Stimulated activated CD4-positive, alpha-beta T cell treated with anti-CD3 and anti-CD28 coated beads, Interleukin-2, amount 100 ng/mL, for 4 hours (primary cell): ENCODE measurements around the gene TCP11L2.
"Not testable (repeated sequence)": the region's sequence is repeated elsewhere in the genome, so short reads cannot be mapped to it uniquely, and the experiment has no call there.

ENCODE experiments used
- DNase-seq: peaks from one replicate; pipeline ENCODE4 v3.0.0-alpha.2; 2020; ENCODE audit warnings: low read depth

Gene TCP11L2

DNA sequence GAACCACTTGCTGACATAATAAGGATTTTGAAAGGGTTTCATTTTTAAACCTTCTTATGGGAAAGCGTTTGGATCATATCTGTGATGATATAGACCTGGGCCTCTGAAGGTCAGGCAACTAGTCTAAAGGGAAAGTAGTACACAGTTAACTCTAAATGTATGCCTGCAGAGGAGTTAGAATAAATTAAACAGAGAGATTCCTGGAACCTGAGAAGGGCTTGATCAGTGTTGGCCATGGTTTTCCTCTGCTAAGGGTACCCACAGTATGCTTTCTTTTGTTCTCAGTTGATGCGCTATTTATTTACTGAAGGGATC, 40.6 kb downstream of the TCP11L2 start:
- DNase-seq, result no peak

DNA sequence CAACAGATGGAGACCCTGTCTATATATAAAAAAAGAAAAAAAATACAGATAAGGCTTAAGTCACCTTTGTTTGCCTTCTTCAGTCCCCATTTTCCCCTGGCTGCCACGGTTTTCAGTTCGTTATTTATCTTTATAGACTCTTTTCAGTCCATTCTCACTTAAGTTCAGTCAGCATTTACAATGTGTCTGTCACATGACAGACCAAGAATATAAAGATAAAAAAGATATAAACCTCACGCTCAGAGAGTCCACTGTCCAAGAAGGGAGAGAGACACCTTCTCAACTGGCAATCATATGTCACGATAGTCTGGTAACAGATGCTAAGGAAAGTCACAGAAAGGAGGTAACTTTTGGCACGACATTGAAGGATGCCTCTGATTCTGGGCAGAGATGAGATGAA, 41.6 kb downstream of the TCP11L2 start:
- no peak for DNase-seq

DNA sequence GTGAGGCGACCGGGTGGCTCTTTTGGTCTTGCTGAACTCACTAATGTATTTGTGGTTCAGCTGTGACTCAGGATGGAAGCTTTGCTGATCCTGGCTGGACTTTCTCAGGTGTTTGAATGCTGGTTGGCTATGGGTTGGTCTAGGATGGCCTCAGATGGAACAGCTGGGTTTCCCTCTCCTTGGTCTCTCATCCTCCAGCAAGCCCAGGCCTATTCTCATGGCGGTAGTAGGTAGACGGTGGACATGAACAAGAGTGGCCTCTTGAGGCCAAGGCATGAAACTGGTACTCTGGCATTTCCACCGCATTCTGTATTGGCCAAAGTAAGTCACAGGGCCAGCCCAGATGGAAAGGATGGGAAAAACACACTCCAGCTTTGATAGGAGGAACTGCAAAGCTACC, 43.2 kb downstream of the TCP11L2 start:
- no peak for DNase-seq

GRCh38 chr12:106348411-106348810, 45.9 kb downstream of the TCP11L2 start:
- DNase-seq, result no peak

DNA sequence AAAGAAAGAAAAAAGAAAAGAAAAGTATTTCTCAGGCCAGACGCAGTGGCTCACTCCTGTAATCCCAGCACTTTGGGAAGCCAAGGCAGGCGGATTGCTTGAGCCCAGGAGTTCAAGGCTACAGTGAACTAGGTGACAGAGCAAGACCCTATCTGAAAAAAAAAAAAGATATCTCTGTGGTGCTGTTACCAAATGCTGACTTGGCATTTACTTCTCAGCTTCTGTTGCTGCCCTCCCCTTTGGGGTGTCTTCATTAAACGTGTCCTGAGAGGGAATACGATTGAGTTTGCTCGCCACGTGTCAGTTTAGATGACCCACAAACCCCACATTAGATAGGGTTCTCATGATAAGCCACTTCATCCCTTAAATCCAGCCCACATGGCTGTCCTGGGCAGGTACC, 50.6 kb downstream of the TCP11L2 start:
- DNase-seq, result no peak

DNA sequence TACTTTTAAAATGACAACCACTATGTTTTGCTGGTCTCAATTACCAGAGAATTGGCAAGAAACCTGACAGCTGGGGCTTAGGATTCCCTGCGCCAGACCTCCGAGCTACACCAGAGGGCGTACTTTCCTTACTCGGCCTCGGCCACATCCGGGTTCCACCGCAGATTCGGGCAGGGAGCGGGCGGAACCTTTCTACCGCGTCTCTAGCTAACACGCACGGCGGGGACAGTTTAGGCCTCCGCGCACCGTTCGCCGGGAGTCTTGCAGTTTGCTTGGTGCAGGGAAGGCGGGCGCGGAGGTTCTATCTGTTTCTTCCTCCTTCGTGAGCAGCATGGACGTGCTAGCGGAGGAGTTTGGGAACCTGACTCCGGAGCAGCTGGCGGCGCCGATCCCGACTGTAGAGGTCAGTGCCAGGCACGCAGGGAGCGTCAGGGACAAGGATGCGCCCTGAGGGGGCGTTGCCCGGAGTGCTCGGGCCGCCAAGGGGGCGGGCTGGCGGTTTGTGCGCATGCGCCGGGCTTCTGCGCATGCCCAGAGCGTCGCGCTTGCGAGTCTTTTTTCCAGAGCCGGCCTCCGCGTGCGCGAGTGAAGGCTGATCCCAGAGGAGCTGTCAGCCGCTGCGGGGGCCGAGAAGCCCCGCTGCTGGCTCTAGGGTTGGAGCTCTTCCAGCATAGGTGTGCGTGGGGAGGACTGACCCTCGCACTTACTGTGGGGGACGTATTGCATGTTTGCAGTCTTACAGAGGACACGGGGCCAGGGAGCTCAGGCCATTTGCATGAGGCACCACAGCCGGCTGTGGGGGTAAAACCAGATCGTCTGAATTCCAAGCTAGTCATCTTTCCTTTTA, 55.2 kb downstream of the TCP11L2 start, which contains the start of gene POLR3B:
Gene POLR3B, plus strand, starts transcription at position 200 of the 847 bp plus-strand sequence. Its CDS starts 132 bp downstream, at position 332.
- peak; percentile 93 for DNase-seq

DNA sequence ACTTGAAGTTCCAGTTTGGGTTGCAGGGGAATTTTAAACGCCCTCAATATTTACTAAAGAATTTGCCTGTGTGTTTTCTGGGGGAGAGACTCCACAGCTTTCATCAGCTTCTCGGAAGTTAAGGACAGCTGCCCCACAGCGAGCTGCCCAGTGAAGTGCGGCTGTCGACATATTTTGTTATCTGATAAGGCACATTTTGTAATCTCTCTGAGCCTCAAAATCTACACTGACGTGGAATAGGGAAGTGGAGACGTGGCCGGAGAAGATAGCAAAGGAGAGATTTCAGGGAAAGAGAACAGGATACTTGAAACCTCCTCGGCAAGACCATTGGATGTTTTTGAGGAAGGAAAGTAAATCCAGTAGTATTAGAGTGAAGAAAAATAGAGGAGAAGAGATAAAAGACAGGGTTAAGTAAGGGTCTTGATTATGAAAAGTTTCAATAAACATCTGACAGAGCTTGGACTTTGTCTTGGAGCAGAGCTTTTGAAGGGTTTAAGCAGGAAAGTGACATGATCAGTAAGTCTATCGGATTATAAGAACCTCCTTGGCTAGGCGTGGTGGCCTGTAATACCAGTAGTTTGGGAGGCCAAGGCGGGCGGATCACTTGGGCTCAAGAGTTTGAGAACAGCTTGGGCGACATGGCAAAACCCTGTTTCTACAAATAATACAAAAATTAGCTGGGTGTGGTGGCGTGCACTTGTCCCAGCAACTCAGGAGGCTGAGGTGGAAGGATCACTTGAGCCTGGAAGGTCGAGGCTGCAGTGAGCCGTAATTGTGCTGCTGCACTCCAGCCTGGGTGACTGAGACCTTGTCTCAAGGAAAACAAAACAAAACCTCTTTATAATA, 56.1 kb downstream of the TCP11L2 start:
- no peak for DNase-seq

DNA sequence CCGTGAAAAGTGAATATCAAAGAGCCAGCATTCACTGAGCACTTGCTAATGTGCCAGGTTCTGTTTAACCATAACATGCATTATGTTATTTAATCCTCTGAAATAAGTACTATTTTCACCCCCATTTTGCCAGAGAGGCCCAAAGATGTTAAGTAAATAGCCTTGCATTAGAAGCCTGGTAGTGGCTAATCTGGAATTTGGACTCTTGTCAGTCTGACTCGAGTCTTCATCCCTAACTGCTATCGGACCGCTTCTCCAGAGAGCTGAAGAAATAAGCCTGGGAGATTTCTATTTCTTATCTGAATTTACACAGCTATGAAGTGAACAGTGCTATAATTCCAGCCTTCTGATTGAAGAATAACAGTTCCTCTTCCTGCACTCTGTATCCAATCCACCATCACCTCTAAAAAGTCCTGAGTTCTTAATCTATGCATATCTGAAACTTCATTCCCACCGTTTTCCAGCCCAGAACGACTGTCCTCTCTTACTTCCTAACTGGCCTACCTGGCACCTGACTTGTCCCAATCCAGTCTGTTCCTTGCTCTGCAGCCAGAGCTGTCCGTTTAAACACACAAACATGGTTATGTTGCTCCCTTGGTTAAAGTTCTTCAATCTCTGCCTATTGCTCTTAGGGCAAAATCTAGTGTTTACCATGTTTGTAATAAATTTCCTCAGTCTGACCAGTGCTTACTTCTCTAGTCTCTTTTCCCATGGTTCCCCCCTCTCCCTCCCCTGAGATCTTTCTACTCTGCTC, 57.3 kb downstream of the TCP11L2 start:
- no peak for DNase-seq

DNA sequence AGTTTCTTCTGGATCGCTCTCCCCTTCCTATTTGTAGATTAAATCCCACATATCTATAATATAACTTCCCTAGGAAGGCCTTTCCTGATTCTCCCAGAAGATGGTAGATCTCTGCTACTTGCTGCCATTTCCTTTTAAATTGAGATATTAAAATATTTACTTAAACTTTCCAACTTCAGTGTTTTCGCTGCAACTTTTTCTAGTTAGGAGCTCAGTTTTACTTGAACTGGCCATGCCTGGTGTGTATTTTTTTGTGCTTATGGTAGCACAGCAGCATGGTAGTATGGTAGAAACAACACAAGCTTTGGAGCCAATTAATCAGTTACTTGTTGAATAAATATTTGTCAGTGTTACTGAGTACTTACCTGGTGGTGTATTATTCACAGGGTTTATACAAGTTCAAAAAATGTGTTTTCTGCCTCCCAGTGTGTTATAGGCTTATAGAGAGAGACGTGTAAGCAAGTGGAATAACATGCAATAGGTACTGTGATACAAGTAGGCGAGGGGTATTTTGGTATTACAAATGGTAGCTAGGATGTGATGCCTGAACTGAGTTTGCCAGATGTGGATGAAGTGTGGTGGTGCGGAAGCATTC, 58.0 kb downstream of the TCP11L2 start:
- no peak for DNase-seq

GRCh38 chr12:106362971-106363370, 60.4 kb downstream of the TCP11L2 start:
- no peak for DNase-seq

DNA sequence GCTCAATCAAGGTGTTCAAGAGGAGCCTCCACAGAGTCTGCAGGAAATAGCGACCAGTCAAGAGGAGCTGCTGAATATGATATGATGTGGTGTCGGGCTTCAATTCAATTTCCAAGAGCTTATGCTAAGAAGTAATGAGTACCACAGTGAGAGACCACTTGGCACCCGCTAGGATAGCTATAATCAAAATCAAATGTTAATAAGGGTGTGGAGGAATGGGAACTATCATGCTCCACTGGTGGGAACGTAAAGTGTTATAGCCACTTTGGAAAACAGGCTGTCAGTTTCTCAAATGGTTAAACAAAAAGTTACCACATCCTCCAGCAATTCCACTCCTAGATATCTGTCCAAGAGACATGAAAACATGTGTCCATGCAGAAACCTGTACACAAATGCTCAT, 61.7 kb downstream of the TCP11L2 start:
- no peak for DNase-seq

- no peak for DNase-seq
Observed at GRCh38 chr12:106369624-106370346, 67.3 kb downstream of the TCP11L2 start.

DNA sequence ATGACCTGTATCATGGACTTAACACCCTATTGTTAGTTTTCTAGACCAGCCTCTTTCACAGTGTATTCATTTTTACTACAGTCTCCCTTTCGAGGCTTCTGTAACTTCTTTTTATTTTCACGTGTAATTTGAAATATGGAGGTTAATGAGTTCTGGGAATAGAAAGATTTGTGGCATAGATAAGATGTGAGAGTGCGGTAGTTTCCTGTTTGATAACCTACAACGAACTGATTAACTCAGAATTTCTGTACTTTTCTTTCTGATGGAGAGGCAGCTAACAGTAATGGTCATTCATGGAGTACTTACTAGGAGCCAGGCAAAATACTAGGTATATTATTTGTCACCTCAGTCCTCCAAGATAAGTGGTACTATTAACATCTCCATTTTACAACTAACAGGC, 76.3 kb downstream of the TCP11L2 start:
- no peak for DNase-seq

- no peak for DNase-seq
Observed at GRCh38 chr12:106380954-106381353, 78.4 kb downstream of the TCP11L2 start.

GRCh38 chr12:106381866-106382265, 79.3 kb downstream of the TCP11L2 start:
- DNase-seq, result not testable (repeated sequence)

DNA sequence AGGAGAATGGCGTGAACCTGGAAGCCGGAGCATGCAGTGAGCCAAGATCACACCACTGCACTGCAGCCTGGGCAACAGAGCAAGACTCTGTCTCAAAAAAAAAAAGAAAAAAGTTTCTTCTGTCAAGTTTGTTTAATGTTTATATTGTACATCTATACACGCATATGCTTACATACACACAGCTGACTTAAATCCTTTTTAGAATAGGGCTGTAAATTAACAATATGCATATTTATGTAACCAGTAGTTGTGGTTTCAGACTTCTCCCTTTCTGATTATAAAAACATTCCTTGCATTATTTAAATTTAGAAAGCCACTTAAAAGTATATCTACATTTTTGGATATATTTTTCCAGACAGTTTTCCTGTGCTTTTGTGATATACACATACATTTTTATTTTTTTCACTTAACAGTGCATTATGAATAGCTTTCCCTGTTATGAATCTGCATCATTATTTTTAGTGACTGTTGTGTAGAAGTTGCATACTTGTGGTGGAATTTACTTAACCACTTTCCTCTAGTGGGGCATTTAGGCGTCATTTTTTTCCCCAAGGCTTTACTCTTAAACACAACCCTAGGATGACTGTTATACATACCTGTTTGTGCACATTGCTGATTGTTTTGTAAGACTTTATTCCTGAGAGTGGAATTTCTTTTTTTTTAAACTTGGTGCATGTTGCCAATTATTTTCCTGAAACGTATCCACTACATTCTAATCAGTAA, 84.4 kb downstream of the TCP11L2 start:
- no peak for DNase-seq

GRCh38 chr12:106387848-106388377, 85.4 kb downstream of the TCP11L2 start:
- no peak for DNase-seq

GRCh38 chr12:106389151-106389550, 86.6 kb downstream of the TCP11L2 start:
- no peak for DNase-seq

DNA sequence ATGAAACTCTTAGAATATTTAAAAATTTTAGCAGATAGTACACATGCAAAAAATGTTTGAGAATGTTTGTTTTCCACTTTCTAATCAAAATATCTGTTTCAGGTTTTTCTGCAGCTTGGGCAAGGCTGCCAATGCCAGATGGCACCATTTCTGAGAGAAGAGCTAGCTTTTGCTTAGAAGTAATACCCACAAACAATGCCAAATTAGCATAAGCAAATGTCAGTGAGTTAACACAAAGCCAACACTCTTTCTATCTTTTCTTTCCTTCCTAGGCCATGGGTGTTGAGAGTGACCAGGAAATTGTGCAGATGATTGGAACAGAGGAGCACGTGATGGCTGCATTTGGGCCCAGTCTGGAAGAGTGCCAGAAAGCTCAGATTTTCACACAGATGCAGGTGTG, 90.2 kb downstream of the TCP11L2 start:
- no peak for DNase-seq
